ENCODE measurements around the gene CTSC.

- TF ChIP-seq CTCF (IDR thresholded peaks at IDR 0.05 in 4 of 5, conservative IDR thresholded peaks at IDR 0.05 in 1 of 5) (no peak), POLR2A (IDR thresholded peaks at IDR 0.05) (no peak)
Observed at GRCh38 chr11:88352139-88352538, 14.6 kb upstream of the CTSC start.
